ENCODE results near the gene LGR4.
"Not testable (repeated sequence)": the region's sequence is repeated elsewhere in the genome, so short reads cannot be mapped to it uniquely, and the experiment has no call there.

The LGR4 gene

DNA sequence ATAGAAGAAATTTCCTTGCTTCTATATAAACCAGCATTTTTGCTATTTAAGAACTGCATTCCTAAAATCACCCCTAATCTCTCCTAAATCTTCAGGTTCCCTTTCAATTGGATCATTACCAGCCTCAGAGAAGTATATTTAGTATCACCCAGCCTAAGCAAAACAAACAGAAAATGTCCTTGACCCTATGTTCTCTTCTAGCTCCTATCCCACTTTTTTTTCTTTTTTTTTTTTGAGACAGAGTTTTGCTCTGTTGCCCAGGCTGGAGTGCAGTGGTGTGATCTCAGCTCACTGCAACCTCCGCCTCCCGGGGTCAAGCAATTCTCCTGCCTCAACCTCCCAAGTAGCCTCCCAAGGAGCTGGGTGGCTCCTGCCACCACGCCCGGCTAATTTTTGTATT, 137.8 kb downstream of the LGR4 start:
- DNase-seq, result not testable (repeated sequence)

DNA sequence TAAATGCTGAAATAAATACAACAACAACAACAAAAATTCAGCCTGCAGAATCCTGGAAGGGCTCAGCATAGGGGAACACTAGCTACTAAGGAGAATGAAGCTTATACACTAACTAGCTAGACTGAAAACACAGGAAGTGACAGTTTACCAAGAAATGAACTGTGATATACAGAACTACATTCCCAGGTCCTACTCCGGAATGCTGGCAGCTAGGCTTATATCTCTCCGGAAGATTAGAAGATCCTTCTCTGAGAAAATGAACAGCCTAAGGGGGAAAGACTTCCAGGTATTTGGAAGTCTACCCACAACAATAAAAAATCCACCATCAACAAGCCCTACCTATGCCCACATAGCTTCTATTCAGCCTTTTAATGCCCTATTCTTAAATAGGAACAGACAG, 140.6 kb downstream of the LGR4 start:
- no peak for DNase-seq

DNA sequence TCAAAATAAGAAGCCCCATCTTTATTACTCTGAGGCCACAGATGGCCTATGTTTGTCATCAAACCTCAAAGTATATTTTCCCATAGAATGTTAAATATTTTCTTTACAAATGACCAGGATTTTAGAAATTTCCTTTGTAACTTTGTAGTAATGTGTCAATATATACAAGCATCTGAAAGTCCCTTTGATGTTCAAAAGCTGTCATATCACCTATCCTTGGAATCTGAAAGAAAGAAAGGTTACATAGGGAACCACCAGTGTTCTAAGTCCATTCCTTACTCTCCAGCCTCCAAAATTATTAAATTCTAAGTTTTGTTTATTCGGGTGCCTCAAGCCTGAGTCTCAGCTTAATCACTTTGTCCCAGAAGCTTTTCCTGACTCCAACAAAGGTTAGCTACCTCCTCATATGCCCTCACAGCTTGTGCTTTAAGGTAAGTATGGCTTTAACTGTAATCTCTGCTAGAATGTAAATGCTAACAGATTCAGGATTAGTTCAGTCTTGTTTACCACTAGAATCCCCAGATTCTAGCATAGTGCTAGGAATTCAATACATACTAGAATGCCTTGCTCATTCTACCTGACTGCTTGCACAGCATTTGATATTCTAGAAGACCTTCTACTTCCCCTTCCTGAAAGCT, 141.8 kb downstream of the LGR4 start:
- no peak for DNase-seq

DNA sequence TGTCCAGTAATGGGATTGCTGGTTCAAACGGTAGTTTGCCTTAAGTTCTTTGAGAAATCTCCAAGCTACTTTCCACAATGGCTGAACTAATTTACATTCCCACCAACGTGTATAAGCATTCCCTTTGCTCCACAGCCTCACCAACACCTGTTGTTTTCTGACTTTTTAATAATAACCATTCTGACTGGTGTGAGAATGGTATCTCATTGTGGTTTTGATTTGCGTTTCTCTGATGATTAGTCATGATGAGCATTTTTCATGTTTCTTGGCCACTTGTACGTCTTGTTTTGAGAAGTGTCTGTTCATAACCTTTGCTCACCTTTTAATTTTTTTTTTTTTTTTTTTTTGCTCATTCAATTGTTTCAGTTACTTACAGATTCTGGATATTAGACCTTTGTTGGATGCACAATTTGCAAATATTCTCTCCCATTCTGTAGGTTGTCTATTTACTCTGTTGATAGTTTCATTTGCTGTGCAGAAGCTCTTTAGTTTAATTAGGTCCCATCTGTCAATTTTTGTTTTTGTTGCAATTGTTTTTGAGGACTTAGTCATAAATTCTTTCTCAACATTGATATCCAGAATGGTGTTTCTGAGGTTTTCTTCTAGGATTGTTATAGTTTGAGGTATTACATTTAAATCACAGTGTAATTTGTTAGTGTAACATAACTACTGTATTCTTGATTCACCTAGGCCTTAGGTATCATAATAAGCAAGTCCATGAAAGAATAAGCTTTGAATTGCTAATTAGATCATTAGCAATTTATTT, 142.5 kb downstream of the LGR4 start:
- no peak for DNase-seq

DNA sequence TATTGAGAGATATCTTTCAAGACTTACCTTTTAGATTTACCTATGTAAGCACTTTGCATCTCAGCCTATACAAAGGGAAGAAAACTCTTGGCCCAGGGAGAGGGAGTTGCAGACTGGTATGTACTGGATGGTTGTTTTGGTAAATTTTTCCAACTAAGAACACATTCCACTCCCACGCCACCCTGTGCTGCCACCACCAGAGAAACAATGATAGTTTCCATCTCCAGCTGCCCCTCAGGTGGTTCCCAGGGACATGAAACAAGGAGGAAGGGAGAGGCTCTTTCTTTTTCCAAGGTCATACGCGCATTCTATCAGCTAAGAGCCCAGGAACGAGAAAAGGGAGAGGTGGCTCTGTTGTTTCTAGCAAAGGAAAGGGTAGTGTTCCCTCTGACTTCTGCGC, 144.0 kb downstream of the LGR4 start:
- DNase-seq, result no peak

DNA sequence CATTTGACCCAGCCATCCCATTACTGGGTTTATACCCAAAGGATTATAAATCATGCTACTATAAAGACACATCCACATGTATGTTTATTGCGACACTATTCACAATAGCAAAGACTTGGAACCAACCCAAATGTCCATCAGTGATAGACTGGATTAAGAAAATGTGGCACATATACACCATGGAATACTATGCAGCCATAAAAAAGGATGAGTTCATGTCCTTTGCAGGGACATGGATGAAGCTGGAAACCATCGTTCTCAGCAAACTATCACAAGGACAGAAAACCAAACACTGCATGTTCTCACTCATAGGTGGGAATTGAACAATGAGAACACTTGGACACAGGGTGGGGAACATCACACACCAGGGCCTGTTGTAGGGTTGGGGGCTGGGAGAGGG, 145.5 kb downstream of the LGR4 start:
- not testable (repeated sequence) for DNase-seq

DNA sequence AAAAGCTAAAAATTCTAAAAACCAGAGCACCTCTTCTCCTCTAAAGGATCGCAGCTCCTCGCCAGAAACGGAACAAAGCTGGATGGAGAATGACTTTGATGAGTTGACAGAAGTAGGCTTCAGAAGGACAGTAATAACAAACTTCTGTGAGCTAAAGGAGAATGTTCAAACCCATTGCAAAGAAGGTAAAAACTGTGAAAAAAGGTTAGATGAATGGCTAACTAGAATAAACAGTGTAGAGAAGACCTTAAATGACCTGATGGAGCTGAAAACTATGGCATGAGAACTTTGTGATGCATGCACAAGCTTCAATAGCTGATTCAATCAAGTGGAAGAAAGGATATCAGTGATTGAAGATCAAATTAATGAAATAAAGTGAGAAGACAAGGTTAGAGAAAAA, 150.4 kb downstream of the LGR4 start:
- DNase-seq, result not testable (repeated sequence)

DNA sequence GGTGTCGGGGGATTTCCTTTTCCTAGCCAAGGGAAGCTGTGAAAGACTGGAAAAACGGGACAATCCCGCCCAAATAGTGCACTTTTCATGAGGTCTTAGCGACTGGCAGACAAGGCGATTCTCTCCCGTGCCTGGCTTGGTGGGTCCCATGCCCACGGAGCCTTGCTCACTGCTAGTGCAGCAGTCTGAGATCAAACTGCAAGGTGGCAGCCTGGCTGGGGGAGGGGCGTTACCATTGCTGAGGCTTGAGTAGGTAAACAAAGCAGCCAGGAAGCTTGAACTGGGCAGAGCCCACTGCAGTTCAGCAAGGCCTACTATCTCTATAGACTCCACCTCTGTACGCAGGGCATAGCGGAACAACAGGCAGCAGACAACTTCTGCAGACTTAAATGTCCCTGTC, 151.2 kb downstream of the LGR4 start:
- DNase-seq, result not testable (repeated sequence)

DNA sequence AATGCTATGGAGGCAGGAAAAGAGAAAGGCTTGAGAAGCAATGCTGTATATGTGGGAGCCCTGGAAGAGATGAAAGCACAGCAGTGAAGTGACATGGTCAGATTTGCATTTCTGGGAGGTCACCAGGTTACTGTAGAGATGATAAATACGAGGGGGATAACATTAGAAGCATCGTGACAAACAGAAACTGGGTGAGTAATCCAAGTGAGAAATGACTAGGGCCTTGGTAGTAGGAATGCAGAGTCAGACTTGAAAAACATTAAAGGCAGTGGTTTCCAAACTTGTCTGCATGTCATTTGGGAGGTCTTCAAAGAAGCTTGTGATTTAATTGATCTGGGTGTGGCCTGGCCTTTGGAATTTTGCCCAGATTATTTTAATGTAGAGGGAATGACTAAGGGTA, 153.5 kb downstream of the LGR4 start:
- no peak for DNase-seq

DNA sequence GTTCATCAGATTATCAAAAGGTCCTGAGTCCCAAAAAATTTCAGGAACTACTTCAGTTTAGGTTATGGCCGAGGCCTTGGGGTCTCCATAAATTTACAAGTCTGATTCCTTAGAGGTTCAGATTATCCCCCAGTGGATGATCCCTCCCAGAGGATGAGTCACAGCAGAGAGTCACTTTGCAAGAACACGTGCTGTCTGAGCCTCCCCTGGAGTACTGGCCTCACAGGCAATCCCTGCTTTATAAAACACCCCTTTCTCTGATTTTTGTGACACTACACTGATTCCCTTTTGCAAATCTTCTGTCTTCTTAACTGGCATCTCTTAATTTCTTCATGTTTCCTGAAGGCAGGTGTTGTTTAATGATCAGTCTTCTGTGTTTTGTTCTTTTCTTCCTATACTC, 154.8 kb downstream of the LGR4 start:
- no peak for DNase-seq
